ENCODE results near the gene APOL5. TPM values are rescaled to one million over a fixed set of nuclear protein-coding genes. Genes with fewer than 3 reads are reported as not detected.

APOL5 gene
- total RNA-seq, 2 donors from 2014 or later, result not detected

GRCh38 chr22:35686298-35686697 lies 31.4 kb upstream of the APOL5 start:
- 77% methylated on average over 4 of the region's 4 CpGs for WGBS
- Histone ChIP-seq H3K4me1 (replicated peaks) (no peaks in the 10 kb centered on the region), H3K27ac (no peak overlapping the region), H3K9me3 (no peaks in the 10 kb centered on the region), H3K36me3 (no peaks in the 10 kb centered on the region), H3K4me3 (no peak overlapping the region), H3K27me3 (replicated peaks; ENCODE audit: insufficient read depth) (no peaks in the 10 kb centered on the region)
- DNase-seq (ENCODE audit: low spot score), result no peak
- TF ChIP-seq POLR2AphosphoS5 (IDR thresholded peaks at IDR 0.05) (no peak), POLR2A (IDR thresholded peaks at IDR 0.05) (no peak), CTCF (IDR thresholded peaks at IDR 0.05) (no peak)
- intact Hi-C loops (cut with DNase I), result no loop called here

DNA sequence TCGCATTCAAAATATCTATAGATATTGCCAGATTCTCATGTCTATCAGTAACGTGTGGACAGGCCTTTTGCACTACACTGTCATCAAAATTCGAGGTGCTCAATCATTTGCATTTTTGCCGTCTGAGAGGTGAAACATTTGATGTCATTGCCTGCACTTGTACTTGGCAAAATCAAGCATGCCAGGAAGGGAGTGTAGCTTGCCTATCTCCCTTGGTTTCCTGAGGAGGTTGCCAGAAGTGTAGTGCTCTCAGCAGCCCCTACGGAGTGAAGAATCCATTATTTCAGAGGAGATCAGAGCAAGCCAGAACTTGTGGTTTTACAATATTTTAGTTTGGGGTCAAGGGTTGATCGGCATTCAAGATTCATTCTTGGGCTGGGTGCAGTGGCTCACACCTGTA lies 30.2 kb upstream of the APOL5 start:
- no peaks in the 10 kb centered on the region for H3K36me3 ChIP-seq
- DNase-seq (ENCODE audit: low spot score), result no peak
- H3K9me3 ChIP-seq, result no peaks in the 10 kb centered on the region
- WGBS, result 77% methylated on average over 6 of the region's 6 CpGs
- H3K27me3 ChIP-seq (replicated peaks; ENCODE audit: insufficient read depth), result no peaks in the 10 kb centered on the region
- TF ChIP-seq POLR2A (IDR thresholded peaks at IDR 0.05), result no peak
- TF ChIP-seq CTCF (IDR thresholded peaks at IDR 0.05), result no peak
- H3K4me3 ChIP-seq, result no peak overlapping the region
- intact Hi-C loops (cut with DNase I), result no loop called here
- no peak overlapping the region for H3K27ac ChIP-seq
- H3K4me1 ChIP-seq (replicated peaks), result no peaks in the 10 kb centered on the region

GRCh38 chr22:35688913-35689675 lies 28.6 kb upstream of the APOL5 start:
- H3K9me3 ChIP-seq, result no peaks in the 10 kb centered on the region
- no peak overlapping the region for H3K27ac ChIP-seq
- DNase-seq (ENCODE audit: low spot score), result no peak
- no peaks in the 10 kb centered on the region for H3K27me3 ChIP-seq (replicated peaks; ENCODE audit: insufficient read depth)
- no peak overlapping the region for H3K4me3 ChIP-seq
- WGBS, result 85% methylated on average over 10 of the region's 10 CpGs
- TF ChIP-seq POLR2A (IDR thresholded peaks at IDR 0.05) (no peak), CTCF (IDR thresholded peaks at IDR 0.05) (no peak), POLR2AphosphoS5 (IDR thresholded peaks at IDR 0.05) (no peak)
- H3K4me1 ChIP-seq (replicated peaks), result no peaks in the 10 kb centered on the region
- H3K36me3 ChIP-seq, result no peaks in the 10 kb centered on the region
- intact Hi-C loops (cut with DNase I), result no loop called here

GRCh38 chr22:35690001-35690400 lies 27.7 kb upstream of the APOL5 start:
- DNase-seq (ENCODE audit: low spot score), result no peak
- TF ChIP-seq POLR2A (IDR thresholded peaks at IDR 0.05) (no peak), POLR2AphosphoS5 (IDR thresholded peaks at IDR 0.05) (no peak), CTCF (IDR thresholded peaks at IDR 0.05) (no peak)
- no peaks in the 10 kb centered on the region for H3K27me3 ChIP-seq (replicated peaks; ENCODE audit: insufficient read depth)
- no peaks in the 10 kb centered on the region for H3K4me1 ChIP-seq (replicated peaks)
- no peak overlapping the region for H3K4me3 ChIP-seq
- WGBS, result 26% methylated on average over 1 of the region's 1 CpG
- H3K9me3 ChIP-seq, result no peaks in the 10 kb centered on the region
- intact Hi-C loops (cut with DNase I), result no loop called here
- no peak overlapping the region for H3K27ac ChIP-seq
- H3K36me3 ChIP-seq, result no peaks in the 10 kb centered on the region

- TF ChIP-seq CTCF (IDR thresholded peaks at IDR 0.05) (no peak), POLR2AphosphoS5 (IDR thresholded peaks at IDR 0.05) (no peak), POLR2A (IDR thresholded peaks at IDR 0.05) (no peak)
- Histone ChIP-seq H3K27me3 (replicated peaks; ENCODE audit: insufficient read depth) (no peaks in the 10 kb centered on the region), H3K9me3 (no peaks in the 10 kb centered on the region), H3K4me3 (no peak overlapping the region), H3K27ac (no peak overlapping the region), H3K36me3 (no peaks in the 10 kb centered on the region), H3K4me1 (replicated peaks) (no peaks in the 10 kb centered on the region)
- intact Hi-C loops (cut with DNase I), result no loop called here
- DNase-seq (ENCODE audit: low spot score), result no peak
- 87% methylated on average over 13 of the region's 13 CpGs for WGBS
Measured at GRCh38 chr22:35695202-35695601, 22.5 kb upstream of the APOL5 start.
